Measurements from ENCODE around the gene TMPRSS11F. TPM values are rescaled to one million over a fixed set of nuclear protein-coding genes. Genes with fewer than 3 reads are reported as not detected.

Gene TMPRSS11F
- polyA plus RNA-seq, 1 donor = 0.12 TPM

GRCh38 chr4:68077301-68077700 lies 52.4 kb downstream of the TMPRSS11F start:
- DNase-seq = no peak

- DNase-seq = no peak
These were observed 53.5 kb downstream of the TMPRSS11F start for GRCh38 chr4:68076194-68076593.

- no peak for DNase-seq
These were observed 55.3 kb downstream of the TMPRSS11F start for GRCh38 chr4:68074397-68074796.

- DNase-seq = no peak
These were observed 59.4 kb downstream of the TMPRSS11F start for GRCh38 chr4:68070302-68070701.

GRCh38 chr4:68062501-68062900 lies 67.2 kb downstream of the TMPRSS11F start:
- no peak for DNase-seq

- DNase-seq = no peak
These were observed 91.4 kb downstream of the TMPRSS11F start for GRCh38 chr4:68038272-68038671.

- DNase-seq = no peak
These were observed 108.5 kb downstream of the TMPRSS11F start for GRCh38 chr4:68021185-68021584.

GRCh38 chr4:68011684-68012083 lies 118.0 kb downstream of the TMPRSS11F start:
- DNase-seq = no peak

Other genes with a start within 250 kb of the TMPRSS11F start
- 0.13 TPM for gene TMPRSS11D, start 245.9 kb downstream of the TMPRSS11F start, polyA plus RNA-seq (ENCODE audit: insufficient read length)
- 0.03 TPM for gene TMPRSS11A, start 166.4 kb downstream of the TMPRSS11F start, polyA plus RNA-seq (ENCODE audit: insufficient read length)
- gene TMPRSS11B, start 115.8 kb upstream of the TMPRSS11F start, polyA plus RNA-seq (ENCODE audit: insufficient read length) = 0.08 TPM
- 225 TPM for gene YTHDC1, start 220.2 kb upstream of the TMPRSS11F start, polyA plus RNA-seq (ENCODE audit: insufficient read length)

Measured in left kidney (tissue), 2 donors.